Stimulated activated CD8-positive, alpha-beta memory T cell treated with anti-CD3 and anti-CD28 coated beads, Interleukin-12 subunit alpha, Interleukin-12 subunit beta, amount 100 ng/mL, for 4 hours (primary cell): Measurements from ENCODE around the gene EPB41L5.
A peak's percentile ranks its signal among the peaks of the same experiment; 100 is the strongest.
"Not testable (repeated sequence)": the region's sequence is repeated elsewhere in the genome, so short reads cannot be mapped to it uniquely, and the experiment has no call there.

ENCODE experiments used
- DNase-seq: peaks from one replicate; pipeline ENCODE4 v3.0.0-alpha.2; 2020; ENCODE audit warnings: low read depth

Gene EPB41L5

GRCh38 chr2:120141300-120142069, 128.6 kb downstream of the EPB41L5 start:
- no peak for DNase-seq

- DNase-seq = no peak
Observed at GRCh38 chr2:120142528-120143219, 129.8 kb downstream of the EPB41L5 start.

GRCh38 chr2:120148229-120148628, 135.4 kb downstream of the EPB41L5 start:
- no peak for DNase-seq

GRCh38 chr2:120148669-120149068, 135.8 kb downstream of the EPB41L5 start:
- DNase-seq = no peak

- DNase-seq = no peak
Observed at GRCh38 chr2:120149406-120149805, 136.5 kb downstream of the EPB41L5 start.

GRCh38 chr2:120150040-120150482, 137.2 kb downstream of the EPB41L5 start:
- DNase-seq = no peak

GRCh38 chr2:120155308-120155707, 142.4 kb downstream of the EPB41L5 start:
- DNase-seq = no peak

- DNase-seq = not testable (repeated sequence)
Observed at GRCh38 chr2:120158658-120159057, 145.8 kb downstream of the EPB41L5 start.

GRCh38 chr2:120161190-120161589, 148.3 kb downstream of the EPB41L5 start:
- DNase-seq = no peak

GRCh38 chr2:120162716-120163115, 149.8 kb downstream of the EPB41L5 start:
- no peak for DNase-seq

- no peak for DNase-seq
Observed at GRCh38 chr2:120167272-120167671, 154.4 kb downstream of the EPB41L5 start.

GRCh38 chr2:120169020-120169419, 156.1 kb downstream of the EPB41L5 start:
- no peak for DNase-seq

GRCh38 chr2:120174963-120175581, 162.2 kb downstream of the EPB41L5 start:
- DNase-seq = no peak

- DNase-seq = no peak
Observed at GRCh38 chr2:120176526-120176925, 163.6 kb downstream of the EPB41L5 start.

GRCh38 chr2:120177001-120177621, 164.2 kb downstream of the EPB41L5 start:
- peak; percentile 68 for DNase-seq

- no peak for DNase-seq
Observed at GRCh38 chr2:120177973-120178372, 165.1 kb downstream of the EPB41L5 start.

GRCh38 chr2:120179396-120179795, 166.5 kb downstream of the EPB41L5 start:
- DNase-seq = no peak

- no peak for DNase-seq
Observed at GRCh38 chr2:120180066-120180465, 167.2 kb downstream of the EPB41L5 start.

GRCh38 chr2:120182019-120182560, 169.2 kb downstream of the EPB41L5 start:
- no peak for DNase-seq

GRCh38 chr2:120189189-120189588, 176.3 kb downstream of the EPB41L5 start:
- DNase-seq = no peak

GRCh38 chr2:120192280-120192679, 179.4 kb downstream of the EPB41L5 start:
- no peak for DNase-seq

GRCh38 chr2:120195553-120195952, 182.7 kb downstream of the EPB41L5 start:
- no peak for DNase-seq
